Measurements from ENCODE around the gene CFAP57. TPM values are rescaled to one million over a fixed set of nuclear protein-coding genes. Genes with fewer than 3 reads are reported as not detected.

The CFAP57 gene
- total RNA-seq, 1 donor from 2014 or later: not detected

DNA sequence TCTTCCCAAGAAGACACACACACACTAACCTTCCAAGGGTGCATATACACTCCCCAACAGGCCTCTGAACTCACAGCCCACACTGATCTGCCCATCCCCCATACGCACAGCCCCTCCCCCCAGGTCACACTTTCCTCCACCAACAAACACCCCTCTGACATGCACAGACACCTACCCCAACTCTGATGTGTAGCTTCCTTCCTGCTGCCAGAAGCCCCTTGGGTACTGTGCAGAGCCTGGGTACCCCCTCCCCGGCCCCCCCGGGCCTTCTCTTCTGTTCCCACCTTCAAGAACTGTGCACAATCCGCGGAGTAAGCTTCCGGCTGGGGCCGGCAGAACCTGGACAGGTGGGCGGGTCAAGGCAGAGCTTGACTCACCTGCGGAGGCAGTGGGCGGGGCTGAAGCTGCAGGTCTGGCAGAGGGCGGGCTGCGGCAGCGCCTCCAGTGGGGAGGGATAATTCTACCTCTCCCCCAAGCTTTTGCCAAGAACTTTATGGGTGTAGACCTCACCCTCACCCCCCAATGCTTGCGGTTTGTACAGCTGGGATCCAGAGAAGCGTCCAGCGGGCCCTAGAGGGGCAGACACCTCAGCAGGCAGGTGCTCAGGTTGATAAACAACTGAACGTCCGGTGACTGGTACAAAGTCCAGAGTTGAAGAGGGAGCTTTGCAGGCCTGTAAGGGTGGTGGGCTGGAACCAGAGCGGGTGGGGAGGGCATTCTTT, 113.3 kb downstream of the CFAP57 start, which contains the start of gene C1orf210:
Gene C1orf210 (minus strand): TSS at position 313 of the 722 bp plus-strand sequence. CDS start 2,311 bp downstream, outside the sequence.
- DNase-seq (ENCODE audit: extremely low spot score in 2 of 2): no peak
- no peak within 1 kb of the TSS for H3K27ac ChIP-seq
- intact Hi-C loops (cut with DNase I): no loop called here
- H3K9me3 ChIP-seq: no peaks in the 10 kb centered on the region
- H3K36me3 ChIP-seq: no peaks in the 10 kb centered on the region
- TF ChIP-seq POLR2A (IDR thresholded peaks at IDR 0.05) (no peak), POLR2AphosphoS5 (IDR thresholded peaks at IDR 0.05; ENCODE audit: insufficient read depth in 1 of 2, low read depth in 1 of 2) (peak; percentile 15 to 25), CTCF (IDR thresholded peaks at IDR 0.05) (no peak)
- H3K4me1 ChIP-seq: no peaks in the 10 kb centered on the region
- H3K4me3 ChIP-seq: peak within 1 kb of the TSS in 1 of 2 donors; percentile 33
- no peaks in the 10 kb centered on the region for H3K27me3 ChIP-seq

DNA sequence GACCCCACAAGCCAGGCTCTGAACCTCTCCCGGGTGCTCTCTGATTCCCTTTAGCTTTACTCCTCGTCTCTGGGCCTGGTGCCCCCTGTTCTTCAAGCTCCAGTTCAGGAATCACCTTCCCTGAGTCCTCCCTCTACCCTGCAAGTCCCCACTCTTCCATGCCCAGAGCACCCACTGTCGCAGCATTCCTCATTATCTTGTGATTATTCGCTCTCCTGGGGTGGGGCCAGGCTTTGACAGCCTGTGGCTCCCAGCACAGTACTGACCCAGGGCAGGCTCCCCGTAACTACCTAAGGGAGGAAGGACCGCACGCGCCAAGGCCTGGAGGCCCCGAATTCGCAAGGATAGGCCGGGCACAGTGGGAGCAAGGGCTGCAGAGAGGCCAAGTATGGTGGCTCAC, 114.0 kb downstream of the CFAP57 start:
- no peaks in the 10 kb centered on the region for H3K4me1 ChIP-seq
- no peak for DNase-seq (ENCODE audit: extremely low spot score in 2 of 2)
- no peaks in the 10 kb centered on the region for H3K36me3 ChIP-seq
- H3K4me3 ChIP-seq: no peak overlapping the region
- intact Hi-C loops (cut with DNase I): no loop called here
- no peaks in the 10 kb centered on the region for H3K9me3 ChIP-seq
- no peaks in the 10 kb centered on the region for H3K27me3 ChIP-seq
- no peak overlapping the region for H3K27ac ChIP-seq
- no peak for TF ChIP-seq POLR2AphosphoS5 (IDR thresholded peaks at IDR 0.05; ENCODE audit: insufficient read depth in 1 of 2, low read depth in 1 of 2)
- TF ChIP-seq CTCF (IDR thresholded peaks at IDR 0.05): no peak
- no peak for TF ChIP-seq POLR2A (IDR thresholded peaks at IDR 0.05)

DNA sequence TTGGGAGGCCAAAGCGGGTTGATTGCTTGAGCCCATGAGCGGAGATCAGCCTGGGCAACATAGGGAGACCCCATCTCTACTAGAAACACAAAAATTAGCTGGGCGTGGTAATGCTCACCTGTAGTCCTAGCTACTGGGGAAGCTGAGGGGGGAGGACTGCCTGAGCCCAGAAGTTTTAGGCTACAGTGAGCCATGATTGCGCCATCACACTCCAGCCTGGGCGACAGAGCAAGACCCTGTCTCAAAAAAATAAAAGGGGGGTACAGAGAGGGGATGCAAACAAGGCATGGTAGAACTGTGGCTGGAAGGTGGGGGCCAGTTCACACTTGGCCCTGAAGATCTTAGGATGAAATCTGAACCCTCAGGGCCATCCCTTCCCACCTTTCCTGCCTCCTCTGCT, 114.4 kb downstream of the CFAP57 start:
- H3K9me3 ChIP-seq: no peaks in the 10 kb centered on the region
- no peak overlapping the region for H3K27ac ChIP-seq
- H3K36me3 ChIP-seq: no peaks in the 10 kb centered on the region
- no peaks in the 10 kb centered on the region for H3K27me3 ChIP-seq
- intact Hi-C loops (cut with DNase I): no loop called here
- H3K4me1 ChIP-seq: no peaks in the 10 kb centered on the region
- no peak overlapping the region for H3K4me3 ChIP-seq
- TF ChIP-seq POLR2A (IDR thresholded peaks at IDR 0.05) (no peak), POLR2AphosphoS5 (IDR thresholded peaks at IDR 0.05; ENCODE audit: insufficient read depth in 1 of 2, low read depth in 1 of 2) (no peak), CTCF (IDR thresholded peaks at IDR 0.05) (no peak)
- no peak for DNase-seq (ENCODE audit: extremely low spot score in 2 of 2)

DNA sequence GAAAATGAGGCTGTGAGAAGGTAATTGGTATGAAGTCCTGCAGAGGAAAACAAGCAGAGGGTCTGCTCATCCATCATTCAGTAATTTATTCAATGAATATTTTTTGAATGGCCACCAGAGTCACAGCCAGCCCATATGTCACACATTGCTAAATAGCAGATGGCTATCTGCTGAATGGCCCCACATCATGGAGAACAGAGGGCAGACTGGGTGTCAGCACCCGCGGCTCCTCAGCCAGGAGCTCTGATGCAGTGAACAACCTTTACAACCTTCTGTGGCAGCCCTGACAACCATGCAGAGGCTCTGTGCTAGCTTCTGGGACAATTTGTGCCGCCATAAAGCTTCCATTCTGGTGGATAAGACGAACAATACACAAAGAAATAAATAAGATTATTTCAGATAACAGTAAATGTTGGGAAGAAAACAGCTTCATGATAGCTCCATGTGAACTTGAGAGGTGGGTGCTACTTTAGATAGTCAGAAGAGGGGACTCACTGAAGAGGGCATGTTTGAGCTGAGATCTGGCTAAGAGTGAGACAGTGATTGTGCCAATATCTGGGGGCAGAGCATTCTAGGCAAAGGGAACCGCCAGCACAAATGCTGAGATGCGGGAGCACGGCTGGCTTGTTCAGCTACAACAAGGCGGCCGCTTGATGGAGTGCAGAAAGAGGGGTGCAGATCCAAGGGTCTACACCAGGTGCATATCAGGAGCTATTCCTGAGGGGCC, 116.1 kb downstream of the CFAP57 start:
- Histone ChIP-seq H3K4me1 (no peaks in the 10 kb centered on the region), H3K27me3 (no peaks in the 10 kb centered on the region), H3K4me3 (no peak overlapping the region), H3K36me3 (no peaks in the 10 kb centered on the region), H3K27ac (no peak overlapping the region), H3K9me3 (no peaks in the 10 kb centered on the region)
- intact Hi-C loops (cut with DNase I): no loop called here
- TF ChIP-seq POLR2A (IDR thresholded peaks at IDR 0.05) (no peak), POLR2AphosphoS5 (IDR thresholded peaks at IDR 0.05; ENCODE audit: insufficient read depth in 1 of 2, low read depth in 1 of 2) (no peak), CTCF (IDR thresholded peaks at IDR 0.05) (no peak)
- no peak for DNase-seq (ENCODE audit: extremely low spot score in 2 of 2)

Measured in vagina (tissue), 2 donors.